GM23338 (cell line): ENCODE results near the gene FANCC. TPM values are rescaled to one million over a fixed set of nuclear protein-coding genes. Genes with fewer than 3 reads are reported as not detected.

Experiments used
- ATAC-seq: fragments of 200-7000 bp; cut with Tn5 transposase; 3 replicates; pipeline ENCODE4 v1.9.1; 2020
- DNase-seq: peaks from one replicate; pipeline ENCODE4 v3.0.0-alpha.2; 2015; ENCODE audit warnings: low spot score
- H2AFZ ChIP-seq: fragments of 200-600 bp; sonication (generic); 2 replicates; pipeline ENCODE4 v1.8.0; 2016; ENCODE audit warnings: antibody characterized with exemption, mild to moderate bottlenecking, moderate library complexity
- H3F3A ChIP-seq: fragments of 200-600 bp; sonication (generic); replicated peaks from 2 replicates; pipeline ENCODE4 v1.8.0; 2017; ENCODE audit warnings: antibody characterized with exemption, mixed run types, low read depth
- H3K27ac ChIP-seq: fragments of 200-600 bp; sonication (generic); 2 replicates; pipeline ENCODE4 v1.6.1; 2016; ENCODE audit warnings: low read depth
- H3K27me3 ChIP-seq: fragments of 200-600 bp; sonication (generic); 2 replicates; pipeline ENCODE4 v1.8.0; 2016; ENCODE audit warnings: mild to moderate bottlenecking, mixed run types, moderate library complexity; ENCODE audit not compliant: insufficient read depth
- H3K36me3 ChIP-seq: fragments of 200-600 bp; sonication (generic); 2 replicates; pipeline ENCODE4 v1.8.0; 2016; ENCODE audit warnings: mild to moderate bottlenecking; ENCODE audit not compliant: insufficient read depth
- H3K4me1 ChIP-seq: fragments of 200-600 bp; sonication (generic); 2 replicates; pipeline ENCODE4 v1.8.0; 2016; ENCODE audit warnings: mild to moderate bottlenecking, moderate library complexity; ENCODE audit not compliant: insufficient read depth
- H3K4me2 ChIP-seq: fragments of 200-600 bp; sonication (generic); 2 replicates; pipeline ENCODE4 v1.7.1; 2017; ENCODE audit warnings: mixed run types
- H3K4me3 ChIP-seq: fragments of 200-600 bp; sonication (generic); 2 replicates; pipeline ENCODE4 v1.6.1; 2016; ENCODE audit warnings: mixed run types
- H3K79me2 ChIP-seq: fragments of 200-600 bp; sonication (generic); replicated peaks from 2 replicates; pipeline ENCODE4 v1.8.0; 2017; ENCODE audit warnings: mild to moderate bottlenecking; ENCODE audit not compliant: insufficient read depth
- H3K9me2 ChIP-seq: fragments of 200-600 bp; sonication (generic); 2 replicates; pipeline ENCODE4 v1.8.0; 2017; ENCODE audit not compliant: insufficient read depth
- H4K20me1 ChIP-seq: fragments of 200-600 bp; sonication (generic); replicated peaks from 2 replicates; pipeline ENCODE4 v1.8.0; 2017; ENCODE audit warnings: mild to moderate bottlenecking; ENCODE audit not compliant: insufficient read depth
- H3K27ac Mint-ChIP-seq: 2 replicates; pipeline ENCODE4 v1.8.0; 2020; ENCODE audit warnings: inconsistent platforms, mild to moderate bottlenecking, moderate library complexity, mixed read lengths
- H3K27me3 Mint-ChIP-seq: 3 replicates; pipeline ENCODE4 v1.8.0; 2022; ENCODE audit warnings: low read depth, mild to moderate bottlenecking, moderate library complexity, mixed read lengths, inconsistent platforms; ENCODE audit not compliant: insufficient read depth, poor library complexity
- H3K36me3 Mint-ChIP-seq: 3 replicates; pipeline ENCODE4 v1.8.0; 2021; ENCODE audit warnings: low read depth, mild to moderate bottlenecking, inconsistent platforms, moderate library complexity, mixed read lengths
- H3K4me1 Mint-ChIP-seq: 3 replicates; pipeline ENCODE4 v1.8.0; 2020; ENCODE audit warnings: mild to moderate bottlenecking, inconsistent platforms, mixed read lengths
- H3K4me3 Mint-ChIP-seq: 3 replicates; pipeline ENCODE4 v1.8.0; 2021; ENCODE audit warnings: moderate library complexity, mild to moderate bottlenecking, inconsistent platforms, mixed read lengths
- H3K9me3 Mint-ChIP-seq: 3 replicates; pipeline ENCODE4 v1.8.0; 2020; ENCODE audit warnings: moderate library complexity, mild to moderate bottlenecking, inconsistent platforms, mixed read lengths
- CREB1 ChIP-seq: fragments of 250-450 bp; sonication (Bioruptor Pico); IDR thresholded peaks from 2 replicates; pipeline ENCODE4 v1.5.0; 2020; ENCODE audit warnings: low read depth, mild to moderate bottlenecking, moderate library complexity
- EZH2phosphoT487 ChIP-seq: fragments of 200-600 bp; sonication (generic); IDR thresholded peaks from one replicate; pipeline ENCODE4 v1.8.1; 2018; ENCODE audit warnings: antibody characterized with exemption; ENCODE audit not compliant: unreplicated experiment
- JUNB ChIP-seq: IDR thresholded peaks from one replicate; pipeline ENCODE4 v1.6.1; 2016; ENCODE audit warnings: antibody characterized with exemption; ENCODE audit not compliant: unreplicated experiment
- POLR2AphosphoS5 ChIP-seq: IDR thresholded peaks from 2 replicates; pipeline ENCODE4 v1.6.1; 2016; ENCODE audit warnings: antibody characterized with exemption, low read depth
- ZNF114 ChIP-seq: fragments of 250-450 bp; sonication (Bioruptor Pico); IDR thresholded peaks from 2 replicates; pipeline ENCODE4 v1.5.0; 2020; ENCODE audit warnings: mild to moderate bottlenecking, moderate library complexity
- polyA plus RNA-seq: library from polyadenylated mRNA; unstranded; fragments of >200 nt; fragmentation: Nextera tagmentation; extraction: Ambion mirVana; gene quantifications from 2 replicates; pipeline ENCODE4 v1.2.1, GENCODE V29; 2016
- total RNA-seq: library from RNA; depleted of rRNA; stranded (reverse); fragments of >200 nt; shearing (Covaris generic); gene quantifications from 2 replicates; pipeline ENCODE4 v1.2.3, GENCODE V29; 2014
- TF ChIP-seq, protein P1 (sequence below): IDR thresholded peaks from 2 replicates; pipeline ENCODE4 v1.6.1; 2016; ENCODE audit warnings: antibody characterized with exemption
- TF ChIP-seq, protein P2 (sequence below): IDR thresholded peaks from one replicate; pipeline ENCODE4 v1.6.1; 2018; ENCODE audit warnings: antibody characterized with exemption; ENCODE audit not compliant: unreplicated experiment
- TF ChIP-seq, protein P3 (sequence below): fragments of 250-450 bp; sonication (Bioruptor Pico); IDR thresholded peaks from 2 replicates; pipeline ENCODE4 v1.5.0; 2020; ENCODE audit warnings: mild to moderate bottlenecking, moderate library complexity
- TF ChIP-seq, protein P4 (sequence below), 2 experiments: fragments of 200-600 bp in 1 of 2; sonication (generic) in 1 of 2; conservative IDR thresholded peaks; 2 replicates each; pipeline versions ENCODE4 v1.5.1 to v1.6.1; 2016 to 2017; ENCODE audit warnings: antibody characterized with exemption in 2 of 2, low read depth in 2 of 2, mild to moderate bottlenecking in 2 of 2, moderate library complexity in 1 of 2

Gene FANCC
- total and polyA plus RNA-seq, 2 experiments from 2014 or later: 7.8 to 18.1 TPM

DNA sequence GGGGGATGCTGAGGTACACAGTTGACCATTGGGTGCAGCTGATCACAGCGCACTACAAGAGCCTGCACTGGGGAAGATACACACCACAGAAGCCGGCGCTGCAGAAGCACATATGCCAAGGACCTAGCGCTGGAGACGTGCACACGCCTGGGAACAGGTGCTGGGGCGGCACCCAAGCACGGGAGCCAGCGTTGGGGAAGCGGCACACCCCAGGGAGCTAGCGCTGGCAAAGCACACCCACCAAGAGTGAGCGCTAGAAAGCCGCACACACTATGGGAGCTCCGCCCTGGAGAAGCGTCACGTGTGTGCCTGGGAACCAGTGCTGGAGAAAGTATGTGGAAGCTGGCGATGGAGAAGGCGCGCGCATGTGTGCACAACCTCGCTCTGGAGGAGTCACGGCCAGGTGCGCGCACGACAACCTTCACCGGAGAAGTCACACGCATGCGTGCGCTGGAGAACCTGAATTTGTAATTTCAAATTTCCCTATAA, 4.5 kb downstream of the FANCC start:
- no peak overlapping the region for H3K27ac ChIP-seq
- Mint-ChIP-seq H3K4me3 (peak overlapping the region; percentile 83), H3K36me3 (no peaks in the 10 kb centered on the region), H3K9me3 (no peaks in the 10 kb centered on the region), H3K27me3 (peaks cover 3% of the 10 kb centered on the region), H3K4me1 (peaks cover 23% of the 10 kb centered on the region), H3K27ac (no peak overlapping the region)
- peak overlapping the region; percentile 68 for H3K4me3 ChIP-seq
- no peaks in the 10 kb centered on the region for H4K20me1 ChIP-seq
- no peaks in the 10 kb centered on the region for H3K36me3 ChIP-seq
- peaks cover 9% of the 10 kb centered on the region for H3K4me1 ChIP-seq
- H3F3A ChIP-seq: 0 out of 2 replicates have a peak, but pooled peaks cover 4% of the 10 kb centered on the region
- DNase-seq (peak; percentile 92), ATAC-seq (peak; percentile 65)
- TF ChIP-seq JUNB: no peak
- TF ChIP-seq POLR2AphosphoS5: peak; percentile 54
- no peaks in the 10 kb centered on the region for H3K27me3 ChIP-seq
- peak overlapping the region; percentile 75 for H3K4me2 ChIP-seq
- H2AFZ ChIP-seq: peak overlapping the region; percentile 77; the same call in 1 of the 2 replicates
- H3K9me2 ChIP-seq: no peaks in the 10 kb centered on the region
- peaks cover 57% of the 10 kb centered on the region for H3K79me2 ChIP-seq

DNA sequence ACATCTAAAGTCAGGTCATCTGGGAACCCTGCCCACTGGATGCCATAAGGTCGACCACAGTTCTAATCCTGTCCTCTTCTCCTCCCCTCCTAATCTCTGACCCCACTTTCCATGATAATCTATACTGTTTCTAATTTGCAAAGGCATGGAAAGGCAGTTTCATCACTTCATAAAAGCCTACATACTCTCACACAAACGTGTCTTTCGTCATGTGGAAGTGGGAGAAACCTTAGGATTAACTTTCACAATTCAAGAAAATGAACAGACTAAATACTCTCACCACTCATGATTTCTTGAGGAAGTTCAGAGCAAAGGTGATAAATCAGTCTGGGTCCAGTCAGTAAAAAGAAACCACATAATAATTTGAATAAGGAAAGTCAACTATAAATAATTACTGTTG, 5.5 kb downstream of the FANCC start:
- no peak overlapping the region for H3K27ac ChIP-seq
- no peaks in the 10 kb centered on the region for H3K27me3 ChIP-seq
- peaks cover 9% of the 10 kb centered on the region for H3K4me1 ChIP-seq
- peaks cover 57% of the 10 kb centered on the region for H3K79me2 ChIP-seq
- DNase-seq (no peak), ATAC-seq (no peak)
- no peak overlapping the region for H3K27ac Mint-ChIP-seq
- H3K9me3 Mint-ChIP-seq: no peaks in the 10 kb centered on the region
- H3K4me3 Mint-ChIP-seq: no peak overlapping the region
- H3K36me3 Mint-ChIP-seq: no peaks in the 10 kb centered on the region
- no peak overlapping the region for H3K4me3 ChIP-seq
- no peaks in the 10 kb centered on the region for H3F3A ChIP-seq
- H3K4me1 Mint-ChIP-seq: peaks cover 23% of the 10 kb centered on the region
- no peaks in the 10 kb centered on the region for H4K20me1 ChIP-seq
- no peak overlapping the region for H3K4me2 ChIP-seq
- H2AFZ ChIP-seq: no peak overlapping the region
- H3K9me2 ChIP-seq: no peaks in the 10 kb centered on the region
- H3K36me3 ChIP-seq: no peaks in the 10 kb centered on the region
- H3K27me3 Mint-ChIP-seq: no peaks in the 10 kb centered on the region
- TF ChIP-seq JUNB: no peak
- TF ChIP-seq, protein P1, sequence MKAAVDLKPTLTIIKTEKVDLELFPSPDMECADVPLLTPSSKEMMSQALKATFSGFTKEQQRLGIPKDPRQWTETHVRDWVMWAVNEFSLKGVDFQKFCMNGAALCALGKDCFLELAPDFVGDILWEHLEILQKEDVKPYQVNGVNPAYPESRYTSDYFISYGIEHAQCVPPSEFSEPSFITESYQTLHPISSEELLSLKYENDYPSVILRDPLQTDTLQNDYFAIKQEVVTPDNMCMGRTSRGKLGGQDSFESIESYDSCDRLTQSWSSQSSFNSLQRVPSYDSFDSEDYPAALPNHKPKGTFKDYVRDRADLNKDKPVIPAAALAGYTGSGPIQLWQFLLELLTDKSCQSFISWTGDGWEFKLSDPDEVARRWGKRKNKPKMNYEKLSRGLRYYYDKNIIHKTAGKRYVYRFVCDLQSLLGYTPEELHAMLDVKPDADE: no peak
- TF ChIP-seq POLR2AphosphoS5: no peak
- no peak for TF ChIP-seq EZH2phosphoT487
- TF ChIP-seq, protein P2, sequence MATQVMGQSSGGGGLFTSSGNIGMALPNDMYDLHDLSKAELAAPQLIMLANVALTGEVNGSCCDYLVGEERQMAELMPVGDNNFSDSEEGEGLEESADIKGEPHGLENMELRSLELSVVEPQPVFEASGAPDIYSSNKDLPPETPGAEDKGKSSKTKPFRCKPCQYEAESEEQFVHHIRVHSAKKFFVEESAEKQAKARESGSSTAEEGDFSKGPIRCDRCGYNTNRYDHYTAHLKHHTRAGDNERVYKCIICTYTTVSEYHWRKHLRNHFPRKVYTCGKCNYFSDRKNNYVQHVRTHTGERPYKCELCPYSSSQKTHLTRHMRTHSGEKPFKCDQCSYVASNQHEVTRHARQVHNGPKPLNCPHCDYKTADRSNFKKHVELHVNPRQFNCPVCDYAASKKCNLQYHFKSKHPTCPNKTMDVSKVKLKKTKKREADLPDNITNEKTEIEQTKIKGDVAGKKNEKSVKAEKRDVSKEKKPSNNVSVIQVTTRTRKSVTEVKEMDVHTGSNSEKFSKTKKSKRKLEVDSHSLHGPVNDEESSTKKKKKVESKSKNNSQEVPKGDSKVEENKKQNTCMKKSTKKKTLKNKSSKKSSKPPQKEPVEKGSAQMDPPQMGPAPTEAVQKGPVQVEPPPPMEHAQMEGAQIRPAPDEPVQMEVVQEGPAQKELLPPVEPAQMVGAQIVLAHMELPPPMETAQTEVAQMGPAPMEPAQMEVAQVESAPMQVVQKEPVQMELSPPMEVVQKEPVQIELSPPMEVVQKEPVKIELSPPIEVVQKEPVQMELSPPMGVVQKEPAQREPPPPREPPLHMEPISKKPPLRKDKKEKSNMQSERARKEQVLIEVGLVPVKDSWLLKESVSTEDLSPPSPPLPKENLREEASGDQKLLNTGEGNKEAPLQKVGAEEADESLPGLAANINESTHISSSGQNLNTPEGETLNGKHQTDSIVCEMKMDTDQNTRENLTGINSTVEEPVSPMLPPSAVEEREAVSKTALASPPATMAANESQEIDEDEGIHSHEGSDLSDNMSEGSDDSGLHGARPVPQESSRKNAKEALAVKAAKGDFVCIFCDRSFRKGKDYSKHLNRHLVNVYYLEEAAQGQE: no peak
- TF ChIP-seq, protein P3, sequence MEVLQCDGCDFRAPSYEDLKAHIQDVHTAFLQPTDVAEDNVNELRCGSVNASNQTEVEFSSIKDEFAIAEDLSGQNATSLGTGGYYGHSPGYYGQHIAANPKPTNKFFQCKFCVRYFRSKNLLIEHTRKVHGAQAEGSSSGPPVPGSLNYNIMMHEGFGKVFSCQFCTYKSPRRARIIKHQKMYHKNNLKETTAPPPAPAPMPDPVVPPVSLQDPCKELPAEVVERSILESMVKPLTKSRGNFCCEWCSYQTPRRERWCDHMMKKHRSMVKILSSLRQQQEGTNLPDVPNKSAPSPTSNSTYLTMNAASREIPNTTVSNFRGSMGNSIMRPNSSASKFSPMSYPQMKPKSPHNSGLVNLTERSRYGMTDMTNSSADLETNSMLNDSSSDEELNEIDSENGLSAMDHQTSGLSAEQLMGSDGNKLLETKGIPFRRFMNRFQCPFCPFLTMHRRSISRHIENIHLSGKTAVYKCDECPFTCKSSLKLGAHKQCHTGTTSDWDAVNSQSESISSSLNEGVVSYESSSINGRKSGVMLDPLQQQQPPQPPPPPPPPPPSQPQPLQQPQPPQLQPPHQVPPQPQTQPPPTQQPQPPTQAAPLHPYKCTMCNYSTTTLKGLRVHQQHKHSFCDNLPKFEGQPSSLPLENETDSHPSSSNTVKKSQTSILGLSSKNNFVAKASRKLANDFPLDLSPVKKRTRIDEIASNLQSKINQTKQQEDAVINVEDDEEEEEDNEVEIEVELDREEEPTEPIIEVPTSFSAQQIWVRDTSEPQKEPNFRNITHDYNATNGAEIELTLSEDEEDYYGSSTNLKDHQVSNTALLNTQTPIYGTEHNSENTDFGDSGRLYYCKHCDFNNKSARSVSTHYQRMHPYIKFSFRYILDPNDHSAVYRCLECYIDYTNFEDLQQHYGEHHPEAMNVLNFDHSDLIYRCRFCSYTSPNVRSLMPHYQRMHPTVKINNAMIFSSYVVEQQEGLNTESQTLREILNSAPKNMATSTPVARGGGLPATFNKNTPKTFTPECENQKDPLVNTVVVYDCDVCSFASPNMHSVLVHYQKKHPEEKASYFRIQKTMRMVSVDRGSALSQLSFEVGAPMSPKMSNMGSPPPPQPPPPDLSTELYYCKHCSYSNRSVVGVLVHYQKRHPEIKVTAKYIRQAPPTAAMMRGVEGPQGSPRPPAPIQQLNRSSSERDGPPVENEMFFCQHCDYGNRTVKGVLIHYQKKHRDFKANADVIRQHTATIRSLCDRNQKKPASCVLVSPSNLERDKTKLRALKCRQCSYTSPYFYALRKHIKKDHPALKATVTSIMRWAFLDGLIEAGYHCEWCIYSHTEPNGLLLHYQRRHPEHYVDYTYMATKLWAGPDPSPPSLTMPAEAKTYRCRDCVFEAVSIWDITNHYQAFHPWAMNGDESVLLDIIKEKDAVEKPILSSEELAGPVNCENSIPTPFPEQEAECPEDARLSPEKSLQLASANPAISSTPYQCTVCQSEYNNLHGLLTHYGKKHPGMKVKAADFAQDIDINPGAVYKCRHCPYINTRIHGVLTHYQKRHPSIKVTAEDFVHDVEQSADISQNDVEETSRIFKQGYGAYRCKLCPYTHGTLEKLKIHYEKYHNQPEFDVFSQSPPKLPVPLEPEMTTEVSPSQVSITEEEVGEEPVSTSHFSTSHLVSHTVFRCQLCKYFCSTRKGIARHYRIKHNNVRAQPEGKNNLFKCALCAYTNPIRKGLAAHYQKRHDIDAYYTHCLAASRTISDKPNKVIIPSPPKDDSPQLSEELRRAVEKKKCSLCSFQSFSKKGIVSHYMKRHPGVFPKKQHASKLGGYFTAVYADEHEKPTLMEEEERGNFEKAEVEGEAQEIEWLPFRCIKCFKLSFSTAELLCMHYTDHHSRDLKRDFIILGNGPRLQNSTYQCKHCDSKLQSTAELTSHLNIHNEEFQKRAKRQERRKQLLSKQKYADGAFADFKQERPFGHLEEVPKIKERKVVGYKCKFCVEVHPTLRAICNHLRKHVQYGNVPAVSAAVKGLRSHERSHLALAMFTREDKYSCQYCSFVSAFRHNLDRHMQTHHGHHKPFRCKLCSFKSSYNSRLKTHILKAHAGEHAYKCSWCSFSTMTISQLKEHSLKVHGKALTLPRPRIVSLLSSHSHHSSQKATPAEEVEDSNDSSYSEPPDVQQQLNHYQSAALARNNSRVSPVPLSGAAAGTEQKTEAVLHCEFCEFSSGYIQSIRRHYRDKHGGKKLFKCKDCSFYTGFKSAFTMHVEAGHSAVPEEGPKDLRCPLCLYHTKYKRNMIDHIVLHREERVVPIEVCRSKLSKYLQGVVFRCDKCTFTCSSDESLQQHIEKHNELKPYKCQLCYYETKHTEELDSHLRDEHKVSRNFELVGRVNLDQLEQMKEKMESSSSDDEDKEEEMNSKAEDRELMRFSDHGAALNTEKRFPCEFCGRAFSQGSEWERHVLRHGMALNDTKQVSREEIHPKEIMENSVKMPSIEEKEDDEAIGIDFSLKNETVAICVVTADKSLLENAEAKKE (CRISPR knock-in tag): no peak
- TF ChIP-seq ZNF114 (CRISPR knock-in tag): no peak
- TF ChIP-seq, protein P4, sequence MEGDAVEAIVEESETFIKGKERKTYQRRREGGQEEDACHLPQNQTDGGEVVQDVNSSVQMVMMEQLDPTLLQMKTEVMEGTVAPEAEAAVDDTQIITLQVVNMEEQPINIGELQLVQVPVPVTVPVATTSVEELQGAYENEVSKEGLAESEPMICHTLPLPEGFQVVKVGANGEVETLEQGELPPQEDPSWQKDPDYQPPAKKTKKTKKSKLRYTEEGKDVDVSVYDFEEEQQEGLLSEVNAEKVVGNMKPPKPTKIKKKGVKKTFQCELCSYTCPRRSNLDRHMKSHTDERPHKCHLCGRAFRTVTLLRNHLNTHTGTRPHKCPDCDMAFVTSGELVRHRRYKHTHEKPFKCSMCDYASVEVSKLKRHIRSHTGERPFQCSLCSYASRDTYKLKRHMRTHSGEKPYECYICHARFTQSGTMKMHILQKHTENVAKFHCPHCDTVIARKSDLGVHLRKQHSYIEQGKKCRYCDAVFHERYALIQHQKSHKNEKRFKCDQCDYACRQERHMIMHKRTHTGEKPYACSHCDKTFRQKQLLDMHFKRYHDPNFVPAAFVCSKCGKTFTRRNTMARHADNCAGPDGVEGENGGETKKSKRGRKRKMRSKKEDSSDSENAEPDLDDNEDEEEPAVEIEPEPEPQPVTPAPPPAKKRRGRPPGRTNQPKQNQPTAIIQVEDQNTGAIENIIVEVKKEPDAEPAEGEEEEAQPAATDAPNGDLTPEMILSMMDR (conservative IDR thresholded peaks at IDR 0.05; ENCODE audit: low read depth in 2 of 2): no peak
- no peak for TF ChIP-seq CREB1
